ENCODE results near the gene CDHR1.

GRCh38 chr10:84213076-84213475 lies 18.7 kb downstream of the CDHR1 start:
- TF ChIP-seq CTCF (IDR thresholded peaks at IDR 0.05), result no peak
- no peak for TF ChIP-seq EZH2 (IDR thresholded peaks at IDR 0.05)
- no peak for TF ChIP-seq EZH2phosphoT487 (IDR thresholded peaks at IDR 0.05)

All from neural progenitor cell (in vitro differentiated cells).